ENCODE results near the gene FOSL2.
"Not testable (repeated sequence)": the region's sequence is repeated elsewhere in the genome, so short reads cannot be mapped to it uniquely, and the experiment has no call there.

Gene FOSL2

GRCh38 chr2:28371728-28372127 lies 20.9 kb upstream of the FOSL2 start:
- not testable (repeated sequence) for H3K9me3 ChIP-seq (ENCODE audit: control insufficient read depth in 2 of 2, low read length in 2 of 2); H3K36me3 ChIP-seq (ENCODE audit: control insufficient read depth in 2 of 2, insufficient read depth in 2 of 2, low read length in 2 of 2); H3K27me3 ChIP-seq (ENCODE audit: control insufficient read depth in 2 of 2, insufficient read depth in 2 of 2, low read length in 2 of 2); H3K27ac ChIP-seq (ENCODE audit: low read depth in 2 of 2, low read length in 2 of 2); H3K9ac ChIP-seq (ENCODE audit: low read depth in 1 of 2, low read length in 2 of 2); H3K4me3 ChIP-seq (ENCODE audit: low read length in 2 of 2)
- peaks cover 37 to 53% of the 10 kb centered on the region in 2 donors for H3K4me1 ChIP-seq (ENCODE audit: control insufficient read depth in 2 of 2, insufficient read depth in 2 of 2, low read length in 2 of 2)

- H3K9me3 ChIP-seq (ENCODE audit: control insufficient read depth in 2 of 2, low read length in 2 of 2): no peaks in the 10 kb centered on the region
- no peak overlapping the region for H3K9ac ChIP-seq (ENCODE audit: low read depth in 1 of 2, low read length in 2 of 2)
- H3K27me3 ChIP-seq (ENCODE audit: control insufficient read depth in 2 of 2, insufficient read depth in 2 of 2, low read length in 2 of 2): no peaks in the 10 kb centered on the region
- H3K4me3 ChIP-seq (ENCODE audit: low read length in 2 of 2): no peak overlapping the region
- H3K36me3 ChIP-seq (ENCODE audit: control insufficient read depth in 2 of 2, insufficient read depth in 2 of 2, low read length in 2 of 2): no peaks in the 10 kb centered on the region
- H3K4me1 ChIP-seq (ENCODE audit: control insufficient read depth in 2 of 2, insufficient read depth in 2 of 2, low read length in 2 of 2): peaks cover 41 to 50% of the 10 kb centered on the region in 2 donors
- no peak overlapping the region for H3K27ac ChIP-seq (ENCODE audit: low read depth in 2 of 2, low read length in 2 of 2)
Observed at GRCh38 chr2:28373854-28374253, 18.8 kb upstream of the FOSL2 start.

DNA sequence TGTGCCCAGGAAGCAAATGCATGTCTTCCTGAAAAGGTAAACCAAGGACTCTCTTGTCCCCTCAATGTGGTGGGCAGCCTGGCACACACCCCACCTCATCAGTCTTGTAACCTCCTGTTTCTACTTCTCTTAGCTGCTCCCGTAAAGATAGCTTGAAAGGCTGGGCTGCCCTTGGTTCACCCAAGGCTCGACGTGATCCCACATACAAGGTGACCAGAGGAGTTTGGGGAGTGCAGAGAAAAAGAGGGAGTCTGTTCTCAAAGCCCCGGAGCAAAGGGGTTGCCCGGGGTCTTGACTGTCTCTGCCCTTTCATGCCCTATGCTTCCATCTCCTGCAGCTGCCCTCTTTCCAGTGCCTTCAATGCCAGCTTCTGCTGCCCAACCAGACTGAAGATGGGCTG lies 18.3 kb upstream of the FOSL2 start:
- Histone ChIP-seq H3K27ac (ENCODE audit: low read depth in 2 of 2, low read length in 2 of 2) (no peak overlapping the region), H3K4me1 (ENCODE audit: control insufficient read depth in 2 of 2, insufficient read depth in 2 of 2, low read length in 2 of 2) (peaks cover 42 to 50% of the 10 kb centered on the region in 2 donors), H3K36me3 (ENCODE audit: control insufficient read depth in 2 of 2, insufficient read depth in 2 of 2, low read length in 2 of 2) (no peaks in the 10 kb centered on the region), H3K4me3 (ENCODE audit: low read length in 2 of 2) (no peak overlapping the region), H3K9me3 (ENCODE audit: control insufficient read depth in 2 of 2, low read length in 2 of 2) (no peaks in the 10 kb centered on the region), H3K27me3 (ENCODE audit: control insufficient read depth in 2 of 2, insufficient read depth in 2 of 2, low read length in 2 of 2) (no peaks in the 10 kb centered on the region), H3K9ac (ENCODE audit: low read depth in 1 of 2, low read length in 2 of 2) (no peak overlapping the region)

DNA sequence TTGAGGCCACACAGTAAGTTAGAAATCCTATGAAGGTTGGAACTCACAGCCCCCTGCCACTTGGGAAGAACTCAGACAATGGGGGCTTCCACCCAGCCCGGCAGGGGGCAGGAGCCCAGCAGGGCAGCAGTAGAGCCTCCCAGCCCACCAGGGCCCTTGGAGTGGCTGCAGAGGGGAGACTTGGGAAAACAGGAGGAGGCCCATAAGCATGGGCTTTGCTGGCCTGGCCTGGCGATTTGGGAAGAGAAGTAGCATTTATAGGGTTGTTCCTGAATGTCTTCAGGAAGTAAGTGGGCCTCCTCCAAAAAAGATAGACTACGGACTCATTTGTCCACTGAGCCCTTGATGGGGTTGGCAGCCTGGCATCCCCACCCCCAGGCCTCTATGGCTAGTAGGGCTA lies 17.4 kb upstream of the FOSL2 start:
- Histone ChIP-seq H3K4me1 (ENCODE audit: control insufficient read depth in 2 of 2, insufficient read depth in 2 of 2, low read length in 2 of 2) (peaks cover 41 to 52% of the 10 kb centered on the region in 2 donors), H3K36me3 (ENCODE audit: control insufficient read depth in 2 of 2, insufficient read depth in 2 of 2, low read length in 2 of 2) (no peaks in the 10 kb centered on the region), H3K27me3 (ENCODE audit: control insufficient read depth in 2 of 2, insufficient read depth in 2 of 2, low read length in 2 of 2) (no peaks in the 10 kb centered on the region), H3K4me3 (ENCODE audit: low read length in 2 of 2) (no peak overlapping the region), H3K9me3 (ENCODE audit: control insufficient read depth in 2 of 2, low read length in 2 of 2) (no peaks in the 10 kb centered on the region), H3K27ac (ENCODE audit: low read depth in 2 of 2, low read length in 2 of 2) (peak overlapping the region in 1 of 2 donors; percentile 97), H3K9ac (ENCODE audit: low read depth in 1 of 2, low read length in 2 of 2) (no peak overlapping the region)

GRCh38 chr2:28375742-28376631 lies 16.7 kb upstream of the FOSL2 start:
- H3K4me3 ChIP-seq (ENCODE audit: low read length in 2 of 2): no peak overlapping the region
- H3K9ac ChIP-seq (ENCODE audit: low read depth in 1 of 2, low read length in 2 of 2): peak overlapping the region; percentile 63 to 89
- H3K27ac ChIP-seq (ENCODE audit: low read depth in 2 of 2, low read length in 2 of 2): peak overlapping the region; percentile 96 to 97
- H3K4me1 ChIP-seq (ENCODE audit: control insufficient read depth in 2 of 2, insufficient read depth in 2 of 2, low read length in 2 of 2): peaks cover 45 to 59% of the 10 kb centered on the region in 2 donors
- no peaks in the 10 kb centered on the region for H3K27me3 ChIP-seq (ENCODE audit: control insufficient read depth in 2 of 2, insufficient read depth in 2 of 2, low read length in 2 of 2)
- no peaks in the 10 kb centered on the region for H3K9me3 ChIP-seq (ENCODE audit: control insufficient read depth in 2 of 2, low read length in 2 of 2)
- no peaks in the 10 kb centered on the region for H3K36me3 ChIP-seq (ENCODE audit: control insufficient read depth in 2 of 2, insufficient read depth in 2 of 2, low read length in 2 of 2)

GRCh38 chr2:28377195-28377816 lies 15.4 kb upstream of the FOSL2 start:
- peak overlapping the region; percentile 96 to 97 for H3K27ac ChIP-seq (ENCODE audit: low read depth in 2 of 2, low read length in 2 of 2)
- peak overlapping the region; percentile 86 to 89 for H3K9ac ChIP-seq (ENCODE audit: low read depth in 1 of 2, low read length in 2 of 2)
- no peaks in the 10 kb centered on the region for H3K36me3 ChIP-seq (ENCODE audit: control insufficient read depth in 2 of 2, insufficient read depth in 2 of 2, low read length in 2 of 2)
- no peaks in the 10 kb centered on the region for H3K9me3 ChIP-seq (ENCODE audit: control insufficient read depth in 2 of 2, low read length in 2 of 2)
- no peaks in the 10 kb centered on the region for H3K27me3 ChIP-seq (ENCODE audit: control insufficient read depth in 2 of 2, insufficient read depth in 2 of 2, low read length in 2 of 2)
- H3K4me1 ChIP-seq (ENCODE audit: control insufficient read depth in 2 of 2, insufficient read depth in 2 of 2, low read length in 2 of 2): peaks cover 59 to 72% of the 10 kb centered on the region in 2 donors
- peak overlapping the region; percentile 48 to 50 for H3K4me3 ChIP-seq (ENCODE audit: low read length in 2 of 2)

- Histone ChIP-seq H3K4me1 (ENCODE audit: control insufficient read depth in 2 of 2, insufficient read depth in 2 of 2, low read length in 2 of 2) (peaks cover 66 to 81% of the 10 kb centered on the region in 2 donors), H3K27ac (ENCODE audit: low read depth in 2 of 2, low read length in 2 of 2) (peak overlapping the region; percentile 96 to 97), H3K9ac (ENCODE audit: low read depth in 1 of 2, low read length in 2 of 2) (peak overlapping the region; percentile 86 to 89)
Observed at GRCh38 chr2:28377984-28378678, 14.5 kb upstream of the FOSL2 start.

GRCh38 chr2:28378679-28379584 lies 13.7 kb upstream of the FOSL2 start:
- no peaks in the 10 kb centered on the region for H3K9me3 ChIP-seq (ENCODE audit: control insufficient read depth in 2 of 2, low read length in 2 of 2)
- H3K36me3 ChIP-seq (ENCODE audit: control insufficient read depth in 2 of 2, insufficient read depth in 2 of 2, low read length in 2 of 2): no peaks in the 10 kb centered on the region
- H3K27ac ChIP-seq (ENCODE audit: low read depth in 2 of 2, low read length in 2 of 2): peak overlapping the region; percentile 96 to 97
- H3K4me3 ChIP-seq (ENCODE audit: low read length in 2 of 2): peak overlapping the region; percentile 36 to 56
- no peaks in the 10 kb centered on the region for H3K27me3 ChIP-seq (ENCODE audit: control insufficient read depth in 2 of 2, insufficient read depth in 2 of 2, low read length in 2 of 2)
- peaks cover 68 to 82% of the 10 kb centered on the region in 2 donors for H3K4me1 ChIP-seq (ENCODE audit: control insufficient read depth in 2 of 2, insufficient read depth in 2 of 2, low read length in 2 of 2)
- H3K9ac ChIP-seq (ENCODE audit: low read depth in 1 of 2, low read length in 2 of 2): peak overlapping the region; percentile 79 to 89

More at GRCh38 chr2:28377984-28378678, 14.5 kb upstream of the FOSL2 start:
- H3K36me3 ChIP-seq (ENCODE audit: control insufficient read depth in 2 of 2, insufficient read depth in 2 of 2, low read length in 2 of 2): no peaks in the 10 kb centered on the region
- H3K9me3 ChIP-seq (ENCODE audit: control insufficient read depth in 2 of 2, low read length in 2 of 2): no peaks in the 10 kb centered on the region
- peak overlapping the region; percentile 50 to 56 for H3K4me3 ChIP-seq (ENCODE audit: low read length in 2 of 2)
- no peaks in the 10 kb centered on the region for H3K27me3 ChIP-seq (ENCODE audit: control insufficient read depth in 2 of 2, insufficient read depth in 2 of 2, low read length in 2 of 2)

DNA sequence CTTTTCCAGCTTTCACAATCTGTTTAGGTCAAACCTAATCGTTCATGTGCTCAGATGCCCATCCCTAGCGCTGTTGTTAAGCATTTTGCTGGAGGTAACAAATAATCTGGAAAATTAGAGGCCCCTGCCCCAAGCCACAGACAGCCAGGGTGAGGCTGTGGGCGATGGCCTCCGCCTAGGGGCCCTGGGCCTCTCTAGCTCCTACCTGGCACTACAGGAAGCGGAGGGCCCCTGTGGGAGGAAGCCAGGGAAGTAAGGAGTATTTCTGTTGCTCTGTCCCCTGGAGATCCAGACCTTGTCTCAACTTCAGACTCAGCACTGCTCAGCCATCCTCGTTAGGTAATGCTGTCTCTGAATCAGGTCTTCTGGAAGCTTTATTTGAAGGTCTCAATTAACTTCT lies 12.4 kb upstream of the FOSL2 start:
- H3K4me1 ChIP-seq (ENCODE audit: control insufficient read depth in 2 of 2, insufficient read depth in 2 of 2, low read length in 2 of 2): peaks cover 67 to 74% of the 10 kb centered on the region in 2 donors
- no peaks in the 10 kb centered on the region for H3K9me3 ChIP-seq (ENCODE audit: control insufficient read depth in 2 of 2, low read length in 2 of 2)
- no peak overlapping the region for H3K9ac ChIP-seq (ENCODE audit: low read depth in 1 of 2, low read length in 2 of 2)
- H3K4me3 ChIP-seq (ENCODE audit: low read length in 2 of 2): no peak overlapping the region
- no peaks in the 10 kb centered on the region for H3K36me3 ChIP-seq (ENCODE audit: control insufficient read depth in 2 of 2, insufficient read depth in 2 of 2, low read length in 2 of 2)
- H3K27ac ChIP-seq (ENCODE audit: low read depth in 2 of 2, low read length in 2 of 2): no peak overlapping the region
- no peaks in the 10 kb centered on the region for H3K27me3 ChIP-seq (ENCODE audit: control insufficient read depth in 2 of 2, insufficient read depth in 2 of 2, low read length in 2 of 2)

All from mucosa of rectum (tissue), 2 donors.